HG03060 (cell line): ENCODE results near the gene ATAD3B.
"Not testable (repeated sequence)": the region's sequence is repeated elsewhere in the genome, so short reads cannot be mapped to it uniquely, and the experiment has no call there.

ENCODE experiments used
- ATAC-seq: cut with Tn5 transposase; IDR thresholded peaks from one replicate; pipeline ENCODE4 v1.9.1; 2021; ENCODE audit warnings: low read depth, moderate number of reproducible peaks; ENCODE audit not compliant: unreplicated experiment

The ATAD3B gene

GRCh38 chr1:1472053-1472876 lies 700 bp downstream of the ATAD3B start:
- not testable (repeated sequence) for ATAC-seq

GRCh38 chr1:1476011-1476410 lies 4.4 kb downstream of the ATAD3B start:
- not testable (repeated sequence) for ATAC-seq

GRCh38 chr1:1477206-1477605 lies 5.6 kb downstream of the ATAD3B start:
- no peak for ATAC-seq

- ATAC-seq, result no peak
Measured at GRCh38 chr1:1479547-1480487, 8.3 kb downstream of the ATAD3B start.

GRCh38 chr1:1480488-1480867 lies 8.9 kb downstream of the ATAD3B start:
- not testable (repeated sequence) for ATAC-seq

- ATAC-seq, result not testable (repeated sequence)
Measured at GRCh38 chr1:1481811-1482210, 10.2 kb downstream of the ATAD3B start.

- no peak for ATAC-seq
Measured at GRCh38 chr1:1482856-1483255, 11.3 kb downstream of the ATAD3B start.

- no peak for ATAC-seq
Measured at GRCh38 chr1:1483714-1484113, 12.1 kb downstream of the ATAD3B start.

- ATAC-seq, result not testable (repeated sequence)
Measured at GRCh38 chr1:1484976-1485750, 13.6 kb downstream of the ATAD3B start.

GRCh38 chr1:1485755-1486317 lies 14.3 kb downstream of the ATAD3B start:
- not testable (repeated sequence) for ATAC-seq

- no peak for ATAC-seq
Measured at GRCh38 chr1:1487701-1488100, 16.1 kb downstream of the ATAD3B start.

GRCh38 chr1:1489231-1489630 lies 17.7 kb downstream of the ATAD3B start:
- no peak for ATAC-seq

- ATAC-seq, result no peak
Measured at GRCh38 chr1:1489861-1490260, 18.3 kb downstream of the ATAD3B start.

- ATAC-seq, result no peak
Measured at GRCh38 chr1:1490633-1491230, 19.2 kb downstream of the ATAD3B start.

GRCh38 chr1:1491601-1492000 lies 20.0 kb downstream of the ATAD3B start:
- no peak for ATAC-seq

GRCh38 chr1:1494311-1494710 lies 22.7 kb downstream of the ATAD3B start:
- not testable (repeated sequence) for ATAC-seq

GRCh38 chr1:1495461-1495975 lies 24.0 kb downstream of the ATAD3B start:
- not testable (repeated sequence) for ATAC-seq

- not testable (repeated sequence) for ATAC-seq
Measured at GRCh38 chr1:1504777-1505365, 33.3 kb downstream of the ATAD3B start.

- not testable (repeated sequence) for ATAC-seq
Measured at GRCh38 chr1:1505366-1505798, 33.8 kb downstream of the ATAD3B start.
